ENCODE measurements around the gene GDF7.

GRCh38 chr2:20673686-20674308, 6.9 kb downstream of the GDF7 start:
- TF ChIP-seq POLR2A (IDR thresholded peaks at IDR 0.05) (no peak), POLR2AphosphoS5 (IDR thresholded peaks at IDR 0.05) (no peak)
